Karpas-422 (cell line): ENCODE measurements around the gene TBX15. TPM values are rescaled to one million over a fixed set of nuclear protein-coding genes. Genes with fewer than 3 reads are reported as not detected.

ENCODE experiments used
- DNase-seq: peaks from one replicate; pipeline ENCODE4 v3.0.0-alpha.2; 2015
- H2AFZ ChIP-seq: fragments of 200-600 bp; sonication (generic); 2 replicates; pipeline ENCODE4 v1.6.1; 2014; ENCODE audit warnings: antibody characterized with exemption, low read length, mixed read lengths
- H3K27ac ChIP-seq: fragments of 200-600 bp; sonication (generic); 2 replicates; pipeline ENCODE4 v1.5.1; 2014; ENCODE audit warnings: mild to moderate bottlenecking, low read length, moderate library complexity
- H3K27me3 ChIP-seq: fragments of 200-600 bp; sonication (generic); 2 replicates; pipeline ENCODE4 v1.6.1; 2014; ENCODE audit warnings: low read length, mixed read lengths
- H3K36me3 ChIP-seq: fragments of 200-600 bp; sonication (generic); 2 replicates; pipeline ENCODE4 v1.6.1; 2014; ENCODE audit warnings: low read length, mixed read lengths; ENCODE audit not compliant: insufficient read depth
- H3K4me1 ChIP-seq: fragments of 200-600 bp; sonication (generic); 2 replicates; pipeline ENCODE4 v1.6.1; 2014; ENCODE audit warnings: mild to moderate bottlenecking, low read length, mixed read lengths
- H3K4me2 ChIP-seq: fragments of 200-600 bp; sonication (generic); 2 replicates; pipeline ENCODE4 v1.6.1; 2014; ENCODE audit warnings: low read length, low read depth, mild to moderate bottlenecking; ENCODE audit not compliant: poor library complexity, severe bottlenecking
- H3K4me3 ChIP-seq: fragments of 200-600 bp; sonication (generic); 2 replicates; pipeline ENCODE4 v1.5.1; 2014; ENCODE audit warnings: mild to moderate bottlenecking, antibody characterized with exemption, low read length, mixed read lengths
- H3K79me2 ChIP-seq: fragments of 200-600 bp; sonication (generic); 2 replicates; pipeline ENCODE4 v1.6.1; 2014; ENCODE audit warnings: mild to moderate bottlenecking, low read length, mixed read lengths
- H3K9ac ChIP-seq: fragments of 200-600 bp; sonication (generic); 2 replicates; pipeline ENCODE4 v1.6.0; 2014; ENCODE audit warnings: low read length
- H3K9me2 ChIP-seq: fragments of 200-600 bp; sonication (generic), shearing (Covaris generic); replicated peaks from 2 replicates; pipeline ENCODE4 v1.6.0; 2014; ENCODE audit warnings: mild to moderate bottlenecking, low read length, moderate library complexity; ENCODE audit not compliant: insufficient read depth
- H3K9me3 ChIP-seq: fragments of 300-700, 200-600 bp; sonication (generic); 2 replicates; pipeline ENCODE4 v1.6.1; 2014; ENCODE audit warnings: low read length, mixed read lengths
- H4K20me1 ChIP-seq: fragments of 200-600 bp; sonication (generic); 2 replicates; pipeline ENCODE4 v1.6.1; 2014; ENCODE audit warnings: mild to moderate bottlenecking, antibody characterized with exemption, low read length, low read depth; ENCODE audit not compliant: insufficient read depth
- total RNA-seq: library from RNA; depleted of rRNA; stranded (reverse); fragments of >200 nt; shearing (Covaris generic); gene quantifications from 2 replicates; pipeline ENCODE4 v1.2.3, GENCODE V29; 2014; ENCODE audit warnings: low replicate concordance

The TBX15 gene
- total RNA-seq, 1 experiment from 2014 or later = not detected

DNA sequence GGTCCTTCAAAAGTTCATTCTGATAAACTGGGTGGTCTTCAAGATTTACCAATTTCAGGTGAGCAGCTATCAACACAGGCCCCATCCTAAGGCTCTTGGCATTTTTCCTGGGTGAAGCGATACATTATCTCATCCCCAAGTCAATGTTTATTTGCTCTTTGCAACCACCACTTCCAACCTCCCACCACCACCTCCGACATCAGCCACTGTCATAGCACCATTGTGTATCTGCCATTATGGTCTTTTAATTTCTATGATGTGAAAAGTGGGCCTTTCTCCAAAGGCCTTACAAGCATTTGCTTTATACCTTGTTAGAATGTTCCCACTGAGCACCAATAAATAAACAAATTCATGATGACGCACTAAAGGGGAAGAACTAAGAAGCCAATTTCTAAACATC, 47.2 kb downstream of the TBX15 start:
- H3K9me2 ChIP-seq = no peaks in the 10 kb centered on the region
- no peaks in the 10 kb centered on the region for H3K79me2 ChIP-seq
- no peak for DNase-seq
- H3K27me3 ChIP-seq = no peaks in the 10 kb centered on the region
- H3K27ac ChIP-seq = no peak overlapping the region
- no peak overlapping the region for H3K9ac ChIP-seq
- no peaks in the 10 kb centered on the region for H3K9me3 ChIP-seq
- no peak overlapping the region for H2AFZ ChIP-seq
- no peaks in the 10 kb centered on the region for H3K4me1 ChIP-seq
- no peak overlapping the region for H3K4me2 ChIP-seq
- H3K4me3 ChIP-seq = no peak overlapping the region
- no peaks in the 10 kb centered on the region for H4K20me1 ChIP-seq
- H3K36me3 ChIP-seq = no peaks in the 10 kb centered on the region

DNA sequence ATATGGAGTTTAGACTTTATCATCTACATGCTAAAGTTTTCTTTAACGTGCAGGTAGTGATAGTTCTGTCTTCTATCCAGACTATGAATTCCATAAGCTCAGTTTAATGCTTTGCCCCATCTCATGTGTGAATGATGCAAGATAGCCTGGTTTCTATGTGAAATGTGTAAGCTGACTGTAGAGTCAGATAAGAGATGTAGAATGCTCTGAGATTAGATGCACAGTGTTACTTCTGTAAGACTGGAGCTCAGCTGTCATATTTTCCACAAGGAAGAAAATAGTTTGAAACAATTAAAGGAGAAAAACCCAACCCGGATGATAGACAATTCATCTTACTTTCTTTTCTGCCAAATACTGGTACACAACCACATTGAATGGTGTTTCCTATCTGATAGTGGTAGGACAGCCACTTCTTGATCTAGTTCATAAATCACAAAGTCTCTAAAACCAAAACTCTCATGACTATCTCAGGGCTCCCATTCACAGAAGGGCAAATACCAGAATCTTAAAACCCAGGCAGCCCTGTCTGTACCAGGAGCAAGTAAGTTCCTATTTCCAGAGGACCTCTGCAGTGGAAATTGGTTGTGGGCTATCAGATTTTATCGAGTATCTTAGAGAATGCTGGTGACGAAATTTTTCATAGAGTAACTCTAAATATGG, 50.6 kb downstream of the TBX15 start:
- Histone ChIP-seq H3K9me2 (no peaks in the 10 kb centered on the region), H2AFZ (no peak overlapping the region), H3K9ac (no peak overlapping the region), H3K27ac (no peak overlapping the region), H3K4me2 (no peak overlapping the region), H3K4me3 (no peak overlapping the region), H3K79me2 (no peaks in the 10 kb centered on the region), H4K20me1 (no peaks in the 10 kb centered on the region), H3K36me3 (no peaks in the 10 kb centered on the region), H3K4me1 (peaks cover 10% of the 10 kb centered on the region), H3K27me3 (no peaks in the 10 kb centered on the region), H3K9me3 (no peaks in the 10 kb centered on the region)
- no peak for DNase-seq

DNA sequence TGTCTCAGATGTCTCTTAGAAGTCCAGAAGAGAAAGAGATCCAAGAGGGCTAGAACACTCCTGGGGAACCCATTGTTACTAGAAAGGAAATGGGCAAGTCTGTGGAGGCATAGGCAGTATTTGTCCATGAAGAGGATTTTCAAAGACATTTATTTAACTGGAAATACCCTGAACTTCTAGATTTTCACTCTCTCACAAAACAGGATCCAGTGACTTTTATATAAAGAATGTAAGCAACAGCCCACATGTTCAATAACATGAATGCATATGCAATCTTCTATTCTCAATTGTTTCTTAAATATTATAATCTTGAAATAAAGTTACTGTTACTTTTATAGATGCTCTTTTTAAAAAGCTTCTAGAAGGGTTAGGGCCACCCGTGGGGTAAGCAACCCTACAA, 53.4 kb downstream of the TBX15 start:
- peaks cover 10% of the 10 kb centered on the region for H3K4me1 ChIP-seq
- H3K4me2 ChIP-seq = no peak overlapping the region
- H2AFZ ChIP-seq = no peak overlapping the region
- H3K27me3 ChIP-seq = no peaks in the 10 kb centered on the region
- H3K9me3 ChIP-seq = no peaks in the 10 kb centered on the region
- H3K9ac ChIP-seq = no peak overlapping the region
- H3K4me3 ChIP-seq = no peak overlapping the region
- no peaks in the 10 kb centered on the region for H4K20me1 ChIP-seq
- H3K27ac ChIP-seq = no peak overlapping the region
- DNase-seq = no peak
- no peaks in the 10 kb centered on the region for H3K79me2 ChIP-seq
- H3K36me3 ChIP-seq = no peaks in the 10 kb centered on the region
- no peaks in the 10 kb centered on the region for H3K9me2 ChIP-seq

DNA sequence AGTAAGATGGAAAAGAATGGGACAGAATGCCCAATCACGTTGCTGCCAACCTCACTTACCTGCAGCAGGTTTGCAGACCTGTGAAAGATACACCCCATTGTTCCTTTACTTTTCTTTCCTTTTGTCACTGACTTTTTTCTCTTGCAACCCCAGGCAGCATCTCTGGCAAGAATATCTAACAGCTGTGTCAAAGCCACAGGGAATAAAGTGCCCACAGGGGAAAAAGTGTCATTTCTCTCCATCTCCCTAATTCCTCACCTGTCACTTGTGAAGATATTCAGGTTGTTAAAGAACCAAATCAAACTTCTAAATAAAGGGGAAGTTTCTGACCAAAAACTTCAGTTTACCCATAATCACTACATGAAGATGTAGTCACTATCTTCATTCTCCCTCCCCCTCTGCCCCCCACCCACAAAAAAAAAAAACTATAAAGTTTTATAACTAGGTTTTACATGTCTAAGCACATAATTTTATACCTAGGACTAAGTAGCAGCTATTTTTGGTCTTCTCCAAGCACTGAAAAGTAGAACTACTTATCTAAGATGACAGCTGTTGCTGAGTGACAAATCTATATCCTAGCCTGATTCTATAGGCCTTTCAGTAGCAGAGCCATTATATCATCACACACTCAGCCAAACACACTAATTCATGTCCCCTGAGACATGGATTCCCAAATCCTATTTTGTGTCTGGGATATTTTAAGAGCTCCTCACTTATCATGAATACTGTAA, 54.9 kb downstream of the TBX15 start:
- no peak overlapping the region for H2AFZ ChIP-seq

DNA sequence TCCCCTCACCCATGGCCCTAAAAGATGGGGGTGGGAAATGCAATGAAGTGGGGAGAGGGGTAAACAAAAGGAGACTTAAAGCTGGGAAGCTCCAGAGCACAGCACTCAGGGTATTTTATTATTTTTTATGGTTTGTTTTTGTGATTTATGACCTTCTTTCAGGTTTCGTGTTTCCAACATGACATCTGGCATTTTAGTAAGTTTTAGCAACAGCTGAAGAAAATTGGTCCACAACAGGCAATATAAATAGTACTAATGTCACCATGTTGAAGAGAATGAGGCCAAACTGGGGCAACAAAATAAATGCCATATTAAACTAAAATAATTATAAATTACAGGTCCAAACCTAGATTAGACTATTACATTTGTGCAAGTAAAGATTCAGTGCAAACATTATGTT, 56.3 kb downstream of the TBX15 start:
- Histone ChIP-seq H3K79me2 (no peaks in the 10 kb centered on the region), H4K20me1 (no peaks in the 10 kb centered on the region), H3K9ac (no peak overlapping the region), H3K36me3 (no peaks in the 10 kb centered on the region), H3K27ac (no peak overlapping the region), H3K27me3 (no peaks in the 10 kb centered on the region), H3K9me3 (no peaks in the 10 kb centered on the region), H3K9me2 (no peaks in the 10 kb centered on the region), H3K4me1 (peaks cover 30% of the 10 kb centered on the region), H2AFZ (no peak overlapping the region), H3K4me2 (no peak overlapping the region), H3K4me3 (no peak overlapping the region)
- DNase-seq = no peak

More for the DNA sequence above, 54.9 kb downstream of the TBX15 start:
- Histone ChIP-seq H3K36me3 (no peaks in the 10 kb centered on the region), H3K4me1 (peaks cover 17% of the 10 kb centered on the region), H3K27ac (no peak overlapping the region), H3K4me3 (no peak overlapping the region), H3K9ac (no peak overlapping the region), H3K9me3 (no peaks in the 10 kb centered on the region), H4K20me1 (no peaks in the 10 kb centered on the region), H3K4me2 (peak overlapping the region; percentile 5), H3K79me2 (no peaks in the 10 kb centered on the region), H3K27me3 (no peaks in the 10 kb centered on the region), H3K9me2 (no peaks in the 10 kb centered on the region)
- no peak for DNase-seq

DNA sequence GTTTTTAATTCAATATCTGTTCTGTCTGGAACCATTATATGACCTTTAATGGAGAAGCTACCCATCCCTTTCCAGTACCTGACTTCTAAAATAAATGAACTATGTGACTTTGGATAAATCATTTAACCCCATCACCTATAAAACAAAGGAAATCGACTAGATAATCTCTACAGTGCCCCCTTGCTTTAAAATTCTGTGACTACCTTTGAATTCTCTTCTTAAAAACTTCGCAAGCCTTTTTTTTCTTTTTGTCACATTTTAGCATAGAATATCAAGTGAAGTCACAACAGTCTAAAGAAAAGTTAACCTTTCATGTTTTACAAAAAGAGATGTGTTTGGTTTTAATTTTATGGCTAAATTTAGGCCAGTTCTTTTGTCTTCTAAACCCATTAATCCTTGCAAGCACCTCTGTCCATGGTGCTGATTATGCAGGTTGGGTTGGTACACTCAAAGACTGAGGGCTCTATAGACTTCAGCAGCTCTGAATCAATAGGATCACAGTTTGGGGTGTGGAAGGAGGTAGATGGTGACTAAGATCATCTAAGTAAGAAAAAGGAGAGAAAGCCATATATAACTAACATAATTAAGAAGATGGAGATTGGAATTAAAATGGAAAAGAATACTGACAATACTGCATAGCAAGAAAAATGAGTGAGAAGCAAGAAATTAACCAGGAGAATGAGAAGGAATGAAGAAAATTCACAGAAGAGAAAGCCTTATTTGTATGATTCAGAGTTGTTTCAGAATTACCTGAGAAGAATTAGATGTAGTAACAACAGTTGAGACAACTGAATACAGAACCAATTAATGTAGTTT, 59.2 kb downstream of the TBX15 start:
- peak; percentile 84 for DNase-seq
- H3K9me2 ChIP-seq = no peaks in the 10 kb centered on the region
- no peak overlapping the region for H2AFZ ChIP-seq
- H3K4me1 ChIP-seq = peaks cover 39% of the 10 kb centered on the region
- H3K79me2 ChIP-seq = no peaks in the 10 kb centered on the region
- H3K27me3 ChIP-seq = no peaks in the 10 kb centered on the region
- no peaks in the 10 kb centered on the region for H4K20me1 ChIP-seq
- H3K36me3 ChIP-seq = no peaks in the 10 kb centered on the region
- peak overlapping the region; percentile 93 for H3K27ac ChIP-seq
- no peak overlapping the region for H3K9ac ChIP-seq
- H3K9me3 ChIP-seq = no peaks in the 10 kb centered on the region
- H3K4me3 ChIP-seq = no peak overlapping the region
- no peak overlapping the region for H3K4me2 ChIP-seq

DNA sequence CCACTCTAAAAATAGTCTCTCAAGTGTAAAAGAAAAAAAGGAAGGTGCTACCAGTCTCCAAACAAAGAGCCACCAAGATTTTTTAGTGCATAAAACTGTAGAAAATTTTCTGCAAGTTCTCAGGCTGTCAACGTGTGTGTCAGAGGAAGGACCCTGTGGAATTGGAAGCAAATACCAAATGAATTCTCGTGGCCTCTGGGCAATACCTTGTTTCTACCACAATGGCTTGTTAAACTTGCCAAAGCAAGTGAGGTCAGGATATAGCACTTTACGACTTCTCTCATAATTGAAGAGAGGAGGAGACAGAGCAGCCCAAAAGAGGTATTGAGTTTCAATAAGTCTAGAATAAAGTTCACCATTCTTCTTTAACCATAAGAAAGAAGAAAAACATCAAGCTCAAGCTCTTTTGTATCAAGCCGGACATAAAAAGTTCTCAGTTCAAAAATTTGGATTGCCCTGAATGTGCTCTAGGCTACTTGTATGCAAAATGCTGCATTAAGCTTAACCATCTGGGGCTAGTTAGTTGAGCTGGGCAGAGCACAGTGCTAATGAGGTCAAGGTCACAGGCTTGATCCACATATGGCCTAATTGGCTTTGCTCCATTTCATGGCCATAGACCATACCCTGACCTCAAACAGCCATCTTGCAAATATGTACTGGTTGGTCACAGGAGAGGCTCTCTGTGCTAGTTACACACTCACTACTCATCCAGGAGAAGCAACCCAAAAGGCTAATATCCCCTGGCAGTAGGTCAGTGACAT, 60.5 kb downstream of the TBX15 start:
- no peaks in the 10 kb centered on the region for H3K9me2 ChIP-seq
- H3K4me1 ChIP-seq = peaks cover 42% of the 10 kb centered on the region
- no peaks in the 10 kb centered on the region for H3K9me3 ChIP-seq
- H3K27me3 ChIP-seq = no peaks in the 10 kb centered on the region
- DNase-seq = peak; percentile 77
- H4K20me1 ChIP-seq = no peaks in the 10 kb centered on the region
- no peaks in the 10 kb centered on the region for H3K36me3 ChIP-seq
- peak overlapping the region; percentile 70 for H3K4me2 ChIP-seq
- H3K79me2 ChIP-seq = no peaks in the 10 kb centered on the region
- peak overlapping the region; percentile 14 for H3K9ac ChIP-seq
- H3K4me3 ChIP-seq = peak overlapping the region; percentile 49
- peak overlapping the region; percentile 93 for H3K27ac ChIP-seq
- H2AFZ ChIP-seq = no peak overlapping the region
